Nasal cavity respiratory epithelium epithelial cell of viscerocranial mucosa (primary cell): Measurements from ENCODE around the gene MRPS5. TPM values are rescaled to one million over a fixed set of nuclear protein-coding genes. Genes with fewer than 3 reads are reported as not detected.

Experiments
- total RNA-seq: library from RNA; depleted of rRNA; stranded (reverse); fragments of >200 nt; gene quantifications from 2 replicates; pipeline ENCODE4 v1.2.3, GENCODE V29; 2014

MRPS5 gene
- 49.2 and 59.7 TPM in 2 replicates for total RNA-seq

DNA sequence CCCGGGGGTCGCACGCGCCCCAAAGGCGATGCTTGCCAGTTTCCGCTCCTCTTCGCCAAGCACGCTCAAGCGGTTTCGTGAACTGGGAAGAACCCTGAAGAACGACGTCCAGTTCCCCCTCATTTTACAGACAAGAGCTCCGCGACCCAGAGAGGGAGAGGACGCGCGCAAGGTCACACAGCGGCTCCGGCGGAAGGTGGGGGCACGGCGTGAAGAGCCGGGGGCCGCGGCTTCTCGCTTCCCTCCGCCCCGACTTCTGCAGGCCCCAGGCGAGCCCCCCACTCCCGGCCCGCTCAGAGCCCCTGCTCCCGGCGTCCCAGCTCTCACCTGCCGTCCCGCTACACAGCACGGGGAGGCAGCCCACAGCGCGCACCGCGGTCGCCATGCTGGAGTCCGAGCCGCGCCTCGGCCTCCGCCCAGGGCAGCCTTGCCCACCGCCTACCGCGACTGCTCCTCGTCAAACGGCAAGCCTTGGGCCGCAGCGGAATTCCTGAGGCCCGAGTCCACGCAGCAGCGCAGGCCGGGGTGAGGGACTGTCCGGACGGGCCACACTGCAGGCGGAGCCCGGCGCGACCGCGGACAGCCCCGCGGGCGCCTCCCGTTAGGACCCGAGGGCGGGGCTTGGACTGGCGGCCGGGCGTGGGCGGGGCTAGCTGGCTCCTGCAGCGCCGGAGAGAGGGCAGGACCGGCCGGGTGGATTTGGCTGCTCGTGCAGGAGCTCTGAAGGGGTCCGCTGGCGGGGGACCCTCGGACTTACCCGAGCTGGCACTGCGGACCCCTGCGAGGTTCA, at the start of gene MRPS5:
Gene MRPS5, minus strand, starts transcription at position 402 of the 790 bp plus-strand sequence. Its CDS starts 17 bp downstream, at position 385.

GRCh38 chr2:95165371-95166064, 43.9 kb upstream of the MRPS5 start, which contains the start of gene ZNF2:
Gene ZNF2 (plus strand): TSS chr2:95165809. CDS start chr2:95176227, 10,418 bp downstream.

DNA sequence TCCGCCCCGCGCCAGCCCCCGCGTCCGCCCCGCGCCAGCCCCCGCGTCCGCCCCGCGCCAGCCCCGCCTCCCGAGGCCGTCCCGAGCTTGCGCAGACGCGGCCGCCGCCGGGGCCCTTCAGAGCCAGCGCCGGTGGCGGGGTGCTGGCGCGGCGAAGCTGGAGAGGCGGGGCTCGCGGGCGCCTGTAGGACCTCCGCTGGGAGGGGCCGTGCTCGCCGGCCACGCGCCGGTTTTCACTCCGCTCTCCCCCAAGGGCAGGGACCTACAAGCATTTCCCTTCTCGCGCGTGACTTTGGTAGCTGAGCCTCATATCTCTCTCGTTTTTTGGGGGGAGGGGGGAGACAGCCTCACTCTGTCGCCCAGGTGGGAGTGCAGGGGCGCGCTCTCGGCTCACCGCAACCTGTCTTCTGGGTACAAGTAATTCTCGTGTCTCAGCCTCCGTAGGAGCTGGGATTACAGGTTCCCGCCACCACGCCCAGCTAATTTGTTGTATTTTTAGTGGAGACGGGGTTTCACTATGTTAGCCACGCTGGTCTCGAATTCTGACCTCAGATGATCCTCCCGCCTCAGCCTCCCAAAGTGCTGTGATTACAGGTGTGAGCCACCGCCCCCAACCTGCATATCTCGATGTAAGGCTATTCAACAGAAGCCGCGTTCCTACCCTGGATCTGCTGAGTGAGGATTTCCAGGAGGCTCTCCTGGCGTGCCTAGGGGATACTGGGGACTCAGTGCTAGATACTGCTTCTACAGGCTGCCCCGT, 38.3 kb upstream of the MRPS5 start, which contains the start of gene ZNF514:
Gene ZNF514, minus strand, starts transcription at position 159 of the 760 bp plus-strand sequence. CDS start 6,595 bp downstream, outside the sequence.

Other genes starting within 250 kb of the MRPS5 start
- gene MAL, start 96.1 kb downstream of the MRPS5 start, total RNA-seq = 1.6 and 4.1 TPM in 2 replicates
- 10.3 and 14.0 TPM in 2 replicates for gene ZNF514, start 38.0 kb upstream of the MRPS5 start, total RNA-seq
- 7.2 and 7.8 TPM in 2 replicates for gene ZNF2, start 44.0 kb upstream of the MRPS5 start, total RNA-seq
- gene ZNF892, start 85.7 kb upstream of the MRPS5 start, total RNA-seq = 6.2 and 12.9 TPM in 2 replicates
- 14.0 and 101 TPM in 2 replicates for gene PROM2, start 152.6 kb upstream of the MRPS5 start, total RNA-seq
- gene KCNIP3, start 175.5 kb upstream of the MRPS5 start, total RNA-seq = under 0.01 and 1.6 TPM in 2 replicates